NCI-H2171 (cell line): ENCODE measurements around the gene NEK1.
A peak's percentile ranks its signal among the peaks of the same experiment; 100 is the strongest.

Experiments
- DNase-seq: peaks from one replicate; lab custom pipeline; 2025; lab: John Stamatoyannopoulos, UW

NEK1 gene

GRCh38 chr4:169611991-169612870 is at the start of gene NEK1:
Gene NEK1 (minus strand): TSS chr4:169612583. CDS start chr4:169602630, 9,953 bp downstream.
- DNase-seq = peak; percentile 72

- DNase-seq = no peak
Measured at GRCh38 chr4:169661761-169662160, 49.4 kb upstream of the NEK1 start.

GRCh38 chr4:169660929-169661328 is 48.5 kb upstream of the NEK1 start:
- no peak for DNase-seq

- peak; percentile 51 for DNase-seq
Measured at GRCh38 chr4:169659716-169660670, 47.6 kb upstream of the NEK1 start.

- no peak for DNase-seq
Measured at GRCh38 chr4:169658975-169659715, 46.8 kb upstream of the NEK1 start.

GRCh38 chr4:169658196-169658595 is 45.8 kb upstream of the NEK1 start:
- DNase-seq = no peak

- no peak for DNase-seq
Measured at GRCh38 chr4:169657470-169658107, 45.2 kb upstream of the NEK1 start.

- no peak for DNase-seq
Measured at GRCh38 chr4:169655401-169655800, 43.0 kb upstream of the NEK1 start.

GRCh38 chr4:169652535-169652934 is 40.2 kb upstream of the NEK1 start:
- DNase-seq = no peak

GRCh38 chr4:169650227-169650936 is 38.0 kb upstream of the NEK1 start:
- DNase-seq = no peak

- no peak for DNase-seq
Measured at GRCh38 chr4:169649545-169650226, 37.3 kb upstream of the NEK1 start.

- no peak for DNase-seq
Measured at GRCh38 chr4:169645627-169646026, 33.2 kb upstream of the NEK1 start.

- DNase-seq = no peak
Measured at GRCh38 chr4:169644802-169645201, 32.4 kb upstream of the NEK1 start.

GRCh38 chr4:169640261-169640870 is 28.0 kb upstream of the NEK1 start:
- DNase-seq = no peak

- no peak for DNase-seq
Measured at GRCh38 chr4:169634975-169635374, 22.6 kb upstream of the NEK1 start.

GRCh38 chr4:169632896-169633295 is 20.5 kb upstream of the NEK1 start:
- no peak for DNase-seq

GRCh38 chr4:169630069-169630468 is 17.7 kb upstream of the NEK1 start:
- no peak for DNase-seq

- no peak for DNase-seq
Measured at GRCh38 chr4:169628579-169628978, 16.2 kb upstream of the NEK1 start.

GRCh38 chr4:169627307-169627706 is 14.9 kb upstream of the NEK1 start:
- DNase-seq = no peak
